Testis (tissue), 2 donors: ENCODE data around the gene ARHGAP12.

Experiments used
- CTCF ChIP-seq, 3 experiments: fragments of 450-650 bp in 2 of 3; fragments of 200-600 bp in 1 of 3; sonication (generic) in 1 of 3; IDR thresholded peaks; one replicate each; pipeline ENCODE4 v1.5.1; 2016 to 2019; ENCODE audit warnings: antibody characterized with exemption in 3 of 3, mild to moderate bottlenecking in 2 of 3, moderate library complexity in 1 of 3
- POLR2A ChIP-seq: fragments of 450-650 bp; IDR thresholded peaks from one replicate; pipeline ENCODE4 v1.6.1; 2017; ENCODE audit warnings: antibody characterized with exemption, mild to moderate bottlenecking, moderate library complexity

DNA sequence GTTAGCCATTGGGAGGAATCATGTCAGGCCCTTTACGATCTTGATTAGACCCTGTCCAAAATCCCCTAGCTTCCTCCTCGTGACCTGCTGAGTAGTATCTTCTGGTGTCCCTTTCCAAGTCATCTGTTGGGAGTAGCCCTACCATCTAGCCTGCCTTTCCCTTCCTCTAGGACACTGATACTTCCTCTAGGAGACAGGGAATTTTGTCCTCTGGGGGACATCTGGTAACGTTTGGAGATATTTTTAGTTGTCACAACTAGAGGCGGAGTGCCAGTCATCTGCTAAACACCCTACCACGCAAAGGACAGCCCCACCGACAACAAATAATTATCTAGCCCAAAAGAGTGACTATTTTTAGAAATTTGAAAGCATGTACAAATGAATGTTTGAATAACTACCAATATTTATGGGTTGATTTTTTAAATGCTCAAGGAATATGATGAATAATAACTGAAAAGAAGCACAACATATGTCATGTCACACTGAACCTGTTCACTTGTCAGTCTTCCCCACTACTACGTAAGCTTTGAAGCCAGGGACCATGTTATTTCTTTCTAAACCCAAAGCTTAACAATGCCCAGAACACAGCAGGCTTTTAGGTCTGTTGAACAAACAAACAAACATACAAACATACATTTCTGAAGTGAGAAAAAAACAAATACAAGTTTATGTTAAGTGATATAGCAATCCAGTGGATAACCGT lies 105.9 kb downstream of the ARHGAP12 start:
- TF ChIP-seq POLR2A (no peak), CTCF (IDR thresholded peaks at IDR 0.05) (no peak)
